ENCODE data around the gene FAM118A.
A peak's percentile ranks its signal among the peaks of the same experiment; 100 is the strongest.

- TF ChIP-seq, protein P1, sequence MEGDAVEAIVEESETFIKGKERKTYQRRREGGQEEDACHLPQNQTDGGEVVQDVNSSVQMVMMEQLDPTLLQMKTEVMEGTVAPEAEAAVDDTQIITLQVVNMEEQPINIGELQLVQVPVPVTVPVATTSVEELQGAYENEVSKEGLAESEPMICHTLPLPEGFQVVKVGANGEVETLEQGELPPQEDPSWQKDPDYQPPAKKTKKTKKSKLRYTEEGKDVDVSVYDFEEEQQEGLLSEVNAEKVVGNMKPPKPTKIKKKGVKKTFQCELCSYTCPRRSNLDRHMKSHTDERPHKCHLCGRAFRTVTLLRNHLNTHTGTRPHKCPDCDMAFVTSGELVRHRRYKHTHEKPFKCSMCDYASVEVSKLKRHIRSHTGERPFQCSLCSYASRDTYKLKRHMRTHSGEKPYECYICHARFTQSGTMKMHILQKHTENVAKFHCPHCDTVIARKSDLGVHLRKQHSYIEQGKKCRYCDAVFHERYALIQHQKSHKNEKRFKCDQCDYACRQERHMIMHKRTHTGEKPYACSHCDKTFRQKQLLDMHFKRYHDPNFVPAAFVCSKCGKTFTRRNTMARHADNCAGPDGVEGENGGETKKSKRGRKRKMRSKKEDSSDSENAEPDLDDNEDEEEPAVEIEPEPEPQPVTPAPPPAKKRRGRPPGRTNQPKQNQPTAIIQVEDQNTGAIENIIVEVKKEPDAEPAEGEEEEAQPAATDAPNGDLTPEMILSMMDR (conservative IDR thresholded peaks at IDR 0.05; ENCODE audit: low read depth, low read length): peak; percentile 26; the same call in 1 of the 2 replicates
- no peak for TF ChIP-seq EZH2 (IDR thresholded peaks at IDR 0.05; ENCODE audit: low read length, unreplicated experiment)
These were observed 46.1 kb upstream of the FAM118A start for GRCh38 chr22:45263463-45264269.
